Activated gamma-delta T cell treated with anti-CD3 and anti-CD28 coated beads, Interleukin-2, amount 50 U/mL, for 16 hours (primary cell): ENCODE data around the gene LILRA5.
"Not testable (repeated sequence)": the region's sequence is repeated elsewhere in the genome, so short reads cannot be mapped to it uniquely, and the experiment has no call there.

Source experiments
- DNase-seq: peaks from one replicate; pipeline ENCODE4 v3.0.0-alpha.2; 2020; ENCODE audit warnings: low read depth

LILRA5 gene

GRCh38 chr19:54302257-54302656 lies 10.7 kb downstream of the LILRA5 start:
- DNase-seq: no peak

DNA sequence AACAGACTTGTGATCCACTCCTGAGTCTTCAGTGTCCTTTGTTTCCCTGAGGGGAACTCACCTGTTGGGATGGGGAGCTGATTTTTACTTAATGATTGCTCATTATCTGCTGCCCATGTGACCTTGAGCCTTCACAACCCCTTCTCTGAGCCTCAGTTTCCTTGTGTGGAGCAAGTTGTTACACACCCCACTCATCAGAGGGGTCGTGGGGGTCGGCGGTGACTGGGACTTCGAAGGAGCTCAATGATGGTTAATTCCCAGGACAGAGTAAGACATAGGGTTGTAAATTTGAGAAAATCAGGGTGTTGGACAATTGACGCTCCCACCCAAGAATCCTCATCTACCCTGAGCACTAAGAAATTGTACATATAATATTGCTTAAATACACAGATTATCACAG lies 13.5 kb downstream of the LILRA5 start:
- DNase-seq: no peak

GRCh38 chr19:54299126-54299498 lies 13.9 kb downstream of the LILRA5 start:
- DNase-seq: no peak

- DNase-seq: no peak
These were observed 14.4 kb downstream of the LILRA5 start for GRCh38 chr19:54298357-54299125.

GRCh38 chr19:54297759-54298305 lies 15.1 kb downstream of the LILRA5 start:
- DNase-seq: no peak

DNA sequence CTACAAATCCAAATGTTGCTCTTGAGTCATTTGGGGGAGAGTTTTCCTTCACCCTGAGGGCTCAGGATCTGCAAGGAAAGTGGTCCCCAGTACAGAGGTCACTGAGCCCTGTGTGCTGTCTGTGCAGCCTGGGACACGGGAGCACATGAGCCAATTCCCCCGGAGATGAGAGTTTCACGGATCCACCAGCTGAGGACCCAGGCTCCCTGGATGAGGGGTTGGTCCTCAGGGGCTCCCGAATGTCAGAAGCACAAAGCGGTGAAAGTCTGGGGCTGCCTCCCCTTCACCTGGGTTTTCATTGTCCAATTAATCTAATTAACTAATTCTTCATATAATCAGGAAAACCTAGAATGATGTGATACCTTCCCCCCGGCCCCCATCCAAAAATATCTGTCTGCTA lies 18.4 kb downstream of the LILRA5 start:
- DNase-seq: no peak

- DNase-seq: not testable (repeated sequence)
These were observed 23.8 kb downstream of the LILRA5 start for GRCh38 chr19:54289160-54289559.

DNA sequence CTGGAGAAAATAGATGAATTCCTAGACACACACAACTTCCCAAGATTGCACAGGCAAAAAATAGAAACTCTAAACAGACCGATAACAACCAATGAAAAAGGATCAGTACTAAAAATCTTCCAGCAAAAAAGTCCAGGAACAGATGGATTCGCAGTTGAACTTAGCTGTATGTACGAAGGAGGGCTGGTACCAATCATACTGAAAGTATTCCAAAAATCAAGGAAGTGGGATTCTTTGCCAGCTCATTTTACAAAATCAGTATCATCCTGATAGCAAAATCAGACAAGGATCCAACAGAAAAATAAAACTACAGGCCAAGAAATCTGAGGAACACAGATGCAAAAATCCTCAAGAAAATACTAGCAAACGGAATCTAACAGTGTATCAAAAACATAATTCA lies 25.5 kb downstream of the LILRA5 start:
- no peak for DNase-seq

- DNase-seq: not testable (repeated sequence)
These were observed 26.7 kb downstream of the LILRA5 start for GRCh38 chr19:54286283-54286682.

DNA sequence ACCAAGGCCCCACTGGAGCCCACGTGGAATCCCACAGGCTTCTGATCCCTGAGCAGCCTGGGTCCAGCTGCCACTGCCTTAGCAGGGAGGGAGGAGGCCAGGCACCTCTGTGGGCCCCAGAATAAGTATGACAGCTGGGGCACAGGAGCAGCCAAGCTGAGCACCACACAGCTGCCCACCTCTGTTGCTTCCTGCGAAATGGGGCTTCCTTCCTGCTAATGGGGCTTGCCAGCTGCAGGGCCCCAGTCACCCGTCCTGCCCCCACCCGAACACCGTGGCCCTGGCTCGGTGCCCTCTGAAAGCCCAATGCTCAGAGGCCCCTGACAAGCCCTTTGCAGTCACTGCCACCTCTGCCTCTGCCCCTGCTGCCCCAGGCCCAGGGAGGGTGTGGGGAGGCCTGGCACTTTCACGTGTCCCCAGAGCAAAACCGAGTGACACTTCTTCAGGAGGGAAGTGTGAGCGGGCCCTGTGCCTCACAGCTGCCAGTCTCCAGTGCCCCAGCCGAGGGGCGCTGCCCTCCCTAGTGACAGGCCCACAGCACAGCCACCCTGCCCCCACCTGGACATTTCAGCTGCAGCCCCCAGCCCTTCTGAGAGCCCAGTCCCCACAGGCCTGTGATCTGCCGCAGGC lies 27.4 kb downstream of the LILRA5 start:
- DNase-seq: not testable (repeated sequence)

DNA sequence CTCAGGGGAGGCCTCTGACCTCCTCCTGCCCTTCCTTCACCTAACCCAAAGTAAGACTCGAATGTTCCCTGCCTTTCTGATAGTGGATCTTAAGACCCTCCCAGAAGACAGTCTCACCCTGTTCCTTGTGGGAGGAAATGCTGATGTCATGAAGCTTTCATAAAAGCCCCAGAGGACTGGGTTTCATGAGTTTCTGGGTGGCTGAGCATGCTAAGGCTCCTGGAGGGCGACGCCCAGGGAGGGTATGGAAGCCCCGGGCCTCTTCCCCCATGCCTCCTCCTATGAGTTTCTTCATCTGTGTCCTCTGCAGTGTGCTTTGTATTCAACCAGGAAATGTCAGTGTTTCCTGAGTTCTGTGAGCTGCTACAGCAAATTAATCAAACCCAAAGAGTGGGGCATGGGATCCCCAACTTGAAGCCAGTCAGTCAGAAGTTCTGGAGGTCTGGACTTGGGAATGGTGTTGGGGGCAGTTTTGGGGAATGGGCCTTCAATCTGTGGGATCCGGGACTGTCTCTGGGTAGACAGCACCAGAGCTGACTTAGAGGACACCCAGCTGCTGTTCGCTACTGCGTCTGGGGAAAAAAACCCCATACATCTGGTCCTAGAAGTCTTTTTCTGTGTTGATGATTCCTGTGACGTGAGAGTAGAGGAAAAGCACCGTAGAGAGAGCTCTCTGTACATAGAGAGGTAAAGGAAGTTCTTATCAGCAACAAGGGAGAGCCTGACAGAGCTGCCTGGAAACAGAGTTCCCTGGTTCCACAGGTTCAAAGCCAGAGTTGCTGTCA lies 30.1 kb downstream of the LILRA5 start:
- no peak for DNase-seq

- DNase-seq: not testable (repeated sequence)
These were observed 31.3 kb downstream of the LILRA5 start for GRCh38 chr19:54281729-54282075.

DNA sequence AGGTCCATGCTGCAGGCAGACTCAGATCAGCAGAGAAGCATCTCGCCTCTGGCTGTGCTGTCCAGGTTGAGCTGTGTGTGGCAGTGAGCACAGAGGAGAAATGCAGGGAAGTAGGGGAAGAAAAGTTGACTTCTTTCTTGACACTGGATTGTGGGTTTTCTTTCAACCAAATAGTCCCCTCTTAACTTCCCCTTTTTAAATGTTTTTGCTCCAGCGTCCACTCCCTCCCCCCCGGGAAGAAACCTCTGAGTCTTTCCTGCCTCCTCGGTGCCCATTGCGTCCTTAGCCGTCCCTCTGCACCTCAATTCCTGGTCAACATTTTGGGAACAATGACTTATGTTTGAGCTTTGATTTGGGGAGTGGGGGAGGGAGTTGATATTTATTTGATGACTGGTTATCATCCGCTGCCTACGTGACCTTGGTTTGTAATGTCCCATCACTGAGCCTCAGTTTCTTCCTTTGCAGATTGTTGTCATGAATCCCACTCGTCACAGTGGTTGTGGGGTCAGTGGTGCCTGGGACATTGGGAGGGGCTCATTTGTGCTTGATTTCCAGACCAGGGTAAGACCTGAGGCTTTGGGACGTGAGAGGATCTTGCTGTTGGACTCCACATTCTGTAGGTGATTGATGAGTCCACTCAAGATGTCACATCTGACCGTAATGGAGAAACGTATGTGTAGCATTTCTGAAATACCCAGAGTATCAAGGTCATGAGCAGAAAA lies 31.8 kb downstream of the LILRA5 start, which contains the start of gene LILRB2:
Gene LILRB2, minus strand, starts transcription at position 104 of the 722 bp plus-strand sequence. CDS start 614 bp downstream, outside the sequence.
- DNase-seq: no peak

DNA sequence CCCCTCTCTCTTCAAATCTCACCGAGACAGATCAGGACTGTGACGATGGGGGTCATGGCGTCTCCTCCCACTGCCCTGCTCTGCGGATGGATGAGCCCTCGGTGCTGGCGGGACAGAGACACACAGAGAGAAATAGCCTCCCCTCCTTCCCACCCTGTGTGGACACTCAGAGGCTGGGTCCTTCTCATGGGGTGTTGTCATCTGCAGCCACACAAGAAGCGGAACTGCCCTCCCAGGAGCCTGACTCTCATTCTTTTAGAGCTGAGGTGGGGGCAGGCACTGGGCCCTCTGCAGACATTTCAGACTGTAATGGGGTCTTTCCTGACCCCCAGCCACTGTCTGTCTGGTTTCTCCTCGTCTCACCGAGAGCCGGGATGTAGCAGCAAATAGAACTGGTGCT lies 32.5 kb downstream of the LILRA5 start:
- not testable (repeated sequence) for DNase-seq

DNA sequence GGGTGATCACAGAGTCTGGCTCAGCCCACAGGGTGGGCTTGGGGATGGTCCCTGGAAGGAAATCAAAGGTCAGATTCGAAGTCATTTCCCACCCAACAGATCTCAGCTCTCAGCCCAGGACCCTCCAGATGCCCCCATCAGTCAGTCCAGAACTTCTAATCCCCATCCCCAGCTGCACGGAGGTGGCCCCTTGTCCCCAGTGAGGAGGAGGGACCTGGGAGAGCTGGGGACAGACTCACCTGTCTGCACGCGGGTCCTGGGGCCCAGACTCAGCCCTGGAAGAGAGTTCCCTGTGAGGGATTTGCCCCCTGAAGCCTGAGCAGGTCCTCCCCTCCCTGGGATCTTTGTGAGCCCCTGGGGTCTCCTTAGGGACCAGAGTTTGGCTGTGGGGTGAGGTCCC lies 32.9 kb downstream of the LILRA5 start:
- DNase-seq: not testable (repeated sequence)

DNA sequence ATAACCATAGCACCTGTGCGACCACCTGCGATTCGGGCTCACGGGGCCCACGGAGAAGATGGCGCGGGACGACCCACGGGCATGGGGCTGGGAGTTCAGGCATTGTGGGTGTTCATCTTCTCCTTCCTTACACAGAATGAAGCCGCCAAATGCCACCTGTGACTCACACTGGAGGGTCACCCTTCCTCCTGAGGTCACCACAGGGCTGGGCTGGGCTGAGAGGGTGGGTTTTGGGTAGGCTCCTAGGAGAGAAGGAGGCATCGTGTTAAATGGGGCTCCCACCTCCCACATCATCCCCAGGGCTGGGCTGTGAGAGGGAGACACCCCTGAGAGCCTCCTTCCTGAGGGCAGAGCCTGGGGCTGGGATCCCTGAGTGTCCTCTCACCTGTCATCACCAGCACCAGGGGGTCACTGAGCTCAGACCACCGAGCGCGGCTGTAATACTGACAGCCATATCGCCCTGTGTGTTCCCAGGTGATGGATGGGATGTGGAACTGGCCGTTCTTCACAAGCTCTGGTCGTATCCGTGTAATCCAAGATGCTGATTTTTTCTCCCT lies 33.5 kb downstream of the LILRA5 start:
- DNase-seq: no peak

DNA sequence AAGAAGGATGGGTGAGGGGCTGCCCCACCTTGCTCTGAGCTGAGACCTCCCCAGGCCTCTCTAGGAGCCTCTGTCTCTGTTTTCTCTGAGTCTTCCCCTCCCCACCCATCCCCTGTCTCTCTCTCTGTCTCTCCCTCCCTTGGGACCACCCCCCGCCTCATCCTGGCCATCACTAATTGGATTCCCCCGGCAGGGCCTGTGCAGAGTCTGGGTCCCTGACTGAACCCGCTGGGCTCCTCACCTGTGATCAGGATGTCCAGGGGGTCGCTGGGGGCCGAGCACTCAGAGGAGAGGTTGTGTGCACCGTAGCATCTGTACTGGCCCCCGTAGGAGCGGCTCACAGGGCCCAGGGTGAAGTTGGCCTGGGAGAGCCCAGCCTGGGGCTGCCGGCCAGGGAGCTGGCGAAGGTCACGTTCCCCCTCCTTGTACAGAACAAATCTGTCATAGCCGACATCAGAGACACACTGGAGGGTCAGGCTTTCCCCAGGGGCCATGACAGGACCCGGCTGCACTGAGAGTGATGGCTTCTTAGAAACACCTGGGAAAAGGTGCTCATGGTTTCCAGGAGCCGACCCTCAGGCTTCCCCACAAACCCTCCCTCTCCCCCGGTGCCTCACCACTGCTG lies 34.3 kb downstream of the LILRA5 start:
- not testable (repeated sequence) for DNase-seq

DNA sequence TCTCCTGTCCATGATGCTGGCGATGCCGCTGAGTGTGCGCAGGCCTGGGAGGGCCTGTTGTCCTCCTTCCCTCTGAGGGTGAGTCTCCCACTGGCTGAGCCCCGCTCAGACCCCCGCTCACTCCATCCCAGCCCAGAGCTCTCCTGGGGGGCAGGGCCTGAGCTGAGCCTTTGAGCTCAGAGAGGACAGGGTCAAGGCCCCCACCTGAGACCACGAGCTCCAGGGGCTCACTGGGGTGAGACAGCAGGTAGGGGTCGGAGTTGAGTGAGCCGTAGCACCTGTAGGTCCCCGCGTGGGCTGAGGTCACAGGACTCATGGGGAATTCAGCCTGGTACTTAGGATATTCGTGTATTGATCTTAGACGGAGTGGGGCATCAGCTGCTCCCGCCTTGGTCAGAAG lies 34.9 kb downstream of the LILRA5 start:
- not testable (repeated sequence) for DNase-seq

GRCh38 chr19:54277111-54277615 lies 35.8 kb downstream of the LILRA5 start:
- DNase-seq: not testable (repeated sequence)

DNA sequence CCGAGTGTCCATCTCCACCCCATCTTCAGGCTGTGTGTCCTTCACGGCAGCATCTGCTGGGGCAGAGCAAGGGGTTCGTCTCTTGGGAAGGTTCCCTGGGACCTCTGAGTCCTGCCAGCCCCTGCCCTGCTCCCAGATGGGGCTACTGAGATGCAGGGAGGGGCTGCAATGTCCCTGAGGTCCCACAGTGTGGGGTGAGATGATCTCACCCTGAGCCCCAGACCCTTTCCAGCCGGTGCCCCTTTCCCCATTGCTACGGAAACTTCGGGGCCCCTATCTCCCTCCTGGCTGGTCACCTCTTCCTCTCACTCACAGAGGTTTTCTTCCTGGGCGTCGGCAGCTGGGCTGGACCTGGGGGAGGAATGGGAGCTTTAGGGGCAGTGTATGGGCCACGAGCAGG lies 37.0 kb downstream of the LILRA5 start:
- no peak for DNase-seq

DNA sequence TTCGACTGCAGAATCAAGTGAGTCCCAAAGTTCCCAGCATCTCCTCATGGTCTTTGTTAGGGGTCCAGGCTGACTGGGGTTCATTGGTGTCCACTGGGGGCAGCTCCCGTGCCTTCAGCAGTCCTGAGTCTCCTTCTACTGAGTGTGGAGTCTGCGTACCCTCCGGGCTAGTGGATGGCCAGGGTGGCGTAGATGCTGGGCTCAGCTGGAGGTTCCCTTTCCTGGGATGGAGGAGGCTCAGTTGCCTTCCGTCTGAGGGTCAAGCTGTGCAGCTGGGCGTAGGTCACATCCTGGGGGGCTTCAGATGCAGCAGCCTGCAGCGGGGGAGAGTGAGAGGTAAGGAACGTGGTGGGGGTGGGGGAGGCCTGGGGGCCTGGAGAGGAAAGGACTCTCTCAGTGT lies 38.5 kb downstream of the LILRA5 start:
- DNase-seq: not testable (repeated sequence)
